22Rv1 (cell line): ENCODE data around the gene DAB1.
"Not testable (repeated sequence)": the region's sequence is repeated elsewhere in the genome, so short reads cannot be mapped to it uniquely, and the experiment has no call there.

Experiments
- H3K27ac ChIP-seq: fragments of 450-650 bp; 2 replicates; pipeline ENCODE4 v1.5.1; 2017
- CTCF ChIP-seq: fragments of 450-650 bp; IDR thresholded peaks from 2 replicates; pipeline ENCODE4 v1.5.1; 2017; ENCODE audit warnings: mild to moderate bottlenecking
- ZFX ChIP-seq: fragments of 450-650 bp; IDR thresholded peaks from 2 replicates; pipeline ENCODE4 v1.6.1; 2017; ENCODE audit warnings: antibody characterized with exemption, borderline replicate concordance

The DAB1 gene

GRCh38 chr1:57093122-57093521 lies 330.7 kb downstream of the DAB1 start:
- no peak overlapping the region for H3K27ac ChIP-seq
- TF ChIP-seq ZFX (no peak), CTCF (no peak)

- no peak overlapping the region for H3K27ac ChIP-seq
- TF ChIP-seq ZFX = no peak
- TF ChIP-seq CTCF = no peak
Observed at GRCh38 chr1:57091642-57092041, 332.2 kb downstream of the DAB1 start.

- no peak for TF ChIP-seq ZFX
- TF ChIP-seq CTCF = no peak
- no peak overlapping the region for H3K27ac ChIP-seq
Observed at GRCh38 chr1:57089855-57090254, 334.0 kb downstream of the DAB1 start.

DNA sequence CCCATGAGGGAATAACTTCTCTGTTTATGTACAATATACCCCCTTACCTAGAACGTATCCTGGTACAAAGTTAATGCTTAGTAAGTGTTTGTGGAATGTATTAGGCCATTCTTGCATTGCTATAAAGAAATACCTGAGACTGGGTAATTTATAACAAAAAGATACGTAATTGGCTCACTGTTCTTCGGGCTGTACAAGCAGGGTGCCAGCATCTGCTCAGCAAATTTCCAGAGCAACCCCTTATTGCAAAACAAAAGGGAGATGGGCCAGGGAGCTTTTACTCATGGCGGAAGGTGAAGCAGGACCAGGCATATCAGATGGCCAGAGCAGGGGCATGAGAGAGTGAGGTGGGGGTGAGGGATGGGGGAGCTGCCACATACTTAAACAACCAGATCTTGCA lies 334.6 kb downstream of the DAB1 start:
- TF ChIP-seq ZFX (no peak), CTCF (no peak)
- H3K27ac ChIP-seq = no peak overlapping the region

DNA sequence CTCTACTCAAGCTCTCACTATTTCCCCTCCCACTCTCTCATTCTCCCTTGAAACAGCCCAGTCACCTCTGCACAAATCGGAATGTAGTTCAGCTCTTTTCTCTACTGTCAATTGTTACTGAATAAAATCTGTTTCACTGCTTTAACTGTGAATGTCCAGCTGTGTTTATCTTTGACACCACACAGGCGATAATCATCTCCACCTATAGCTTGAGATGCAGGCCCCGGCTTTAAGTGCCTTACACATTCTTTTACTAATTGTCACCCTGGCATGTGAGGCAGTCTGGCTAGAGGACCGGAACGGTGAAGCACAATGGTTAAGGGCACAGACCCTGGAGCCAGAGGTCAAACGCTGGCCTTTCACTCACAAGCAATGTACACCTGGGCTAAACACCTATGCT lies 335.2 kb downstream of the DAB1 start:
- TF ChIP-seq ZFX (no peak), CTCF (no peak)
- no peak overlapping the region for H3K27ac ChIP-seq

DNA sequence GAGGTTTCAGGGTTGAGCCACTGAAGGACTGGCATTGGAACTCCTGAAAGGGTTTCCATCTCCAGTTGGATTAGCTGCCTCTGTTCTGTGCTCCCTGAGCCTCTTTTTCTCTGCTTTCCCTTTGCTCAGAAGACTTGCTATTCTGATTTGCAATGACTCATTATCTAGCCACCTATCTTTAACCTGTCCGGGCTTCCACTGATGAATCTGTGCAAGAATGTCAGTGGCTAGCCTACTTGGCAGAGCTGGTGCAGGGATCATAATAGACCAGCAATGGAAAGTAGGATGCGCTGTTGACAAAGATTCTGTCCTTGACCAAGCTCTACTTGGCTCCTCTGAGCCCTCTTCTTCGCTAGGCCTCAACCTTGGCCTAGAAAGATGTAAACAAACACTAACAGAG lies 336.2 kb downstream of the DAB1 start:
- H3K27ac ChIP-seq = not testable (repeated sequence)

DNA sequence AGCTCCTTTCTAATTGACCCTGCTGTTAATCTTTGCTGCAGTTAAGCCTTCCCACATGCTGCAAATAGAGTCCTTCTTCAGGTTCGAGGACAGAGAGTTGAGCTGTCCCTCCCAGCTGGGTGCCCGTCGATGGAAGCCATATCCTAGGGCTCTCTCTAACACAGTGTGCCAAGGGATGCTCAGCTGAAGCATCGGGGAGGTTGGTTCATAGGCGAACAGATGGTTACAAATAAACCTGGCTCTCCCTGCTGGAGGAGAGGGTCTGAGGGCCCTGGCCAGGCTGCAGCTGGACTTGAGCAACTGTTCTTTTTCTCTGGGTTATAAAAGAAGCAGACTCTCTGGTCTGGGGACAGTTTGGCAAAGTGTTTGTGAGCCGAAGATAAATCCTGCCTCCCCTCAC lies 337.7 kb downstream of the DAB1 start:
- TF ChIP-seq CTCF = no peak
- TF ChIP-seq ZFX = no peak
- no peak overlapping the region for H3K27ac ChIP-seq

GRCh38 chr1:57084701-57085100 lies 339.2 kb downstream of the DAB1 start:
- TF ChIP-seq CTCF (no peak), ZFX (no peak)
- no peak overlapping the region for H3K27ac ChIP-seq
